ACC112 (cell line): ENCODE results near the gene PRSS8.
A peak's percentile ranks its signal among the peaks of the same experiment; 100 is the strongest.
"Not testable (repeated sequence)": the region's sequence is repeated elsewhere in the genome, so short reads cannot be mapped to it uniquely, and the experiment has no call there.

Source experiments
- H2AFZ ChIP-seq: fragments of 200-600 bp; sonication (generic); one replicate; pipeline ENCODE4 v1.6.0; 2017; ENCODE audit warnings: antibody characterized with exemption, low read length; ENCODE audit not compliant: unreplicated experiment
- H3K27ac ChIP-seq: fragments of 200-600 bp; sonication (generic); 2 replicates; pipeline ENCODE4 v1.5.1; 2014; ENCODE audit warnings: low read depth, mild to moderate bottlenecking, antibody characterized with exemption, low read length, moderate library complexity
- H3K27me3 ChIP-seq: fragments of 200-600 bp; sonication (generic); 2 replicates; pipeline ENCODE4 v1.6.1; 2014; ENCODE audit warnings: mild to moderate bottlenecking, antibody characterized with exemption, low read length, moderate library complexity, mixed read lengths; ENCODE audit not compliant: insufficient read depth
- H3K36me3 ChIP-seq: fragments of 200-600 bp; sonication (generic); 2 replicates; pipeline ENCODE4 v1.6.1; 2016; ENCODE audit warnings: mild to moderate bottlenecking, antibody characterized with exemption, low read length, moderate library complexity, mixed read lengths; ENCODE audit not compliant: insufficient read depth
- H3K4me1 ChIP-seq: fragments of 200-600 bp; sonication (generic); one replicate; pipeline ENCODE4 v1.6.1; 2016; ENCODE audit warnings: low read length, mixed read lengths; ENCODE audit not compliant: insufficient read depth, unreplicated experiment, control insufficient read depth
- H3K4me3 ChIP-seq: fragments of 200-600 bp; sonication (generic); 2 replicates; pipeline ENCODE4 v1.5.1; 2014; ENCODE audit warnings: mild to moderate bottlenecking, low read depth, low read length
- H3K79me2 ChIP-seq: fragments of 200-600 bp; sonication (generic); one replicate; pipeline ENCODE4 v1.6.0; 2016; ENCODE audit warnings: low read length; ENCODE audit not compliant: control insufficient read depth, unreplicated experiment, insufficient read depth

Gene PRSS8

GRCh38 chr16:31143694-31144148 lies 8.2 kb upstream of the PRSS8 start:
- Histone ChIP-seq H3K27me3 (peaks cover 27% of the 10 kb centered on the region), H3K36me3 (no peaks in the 10 kb centered on the region), H3K27ac (no peak overlapping the region), H3K79me2 (no peaks in the 10 kb centered on the region), H3K4me3 (no peak overlapping the region), H2AFZ (no peak overlapping the region), H3K4me1 (peaks cover 32% of the 10 kb centered on the region)

GRCh38 chr16:31143011-31143693 lies 7.6 kb upstream of the PRSS8 start:
- no peaks in the 10 kb centered on the region for H3K79me2 ChIP-seq
- peaks cover 38% of the 10 kb centered on the region for H3K4me1 ChIP-seq
- peak overlapping the region; percentile 85 for H3K4me3 ChIP-seq
- H3K27ac ChIP-seq = no peak overlapping the region
- peak overlapping the region; percentile 97 for H2AFZ ChIP-seq
- H3K36me3 ChIP-seq = no peaks in the 10 kb centered on the region
- H3K27me3 ChIP-seq = peaks cover 22% of the 10 kb centered on the region

- Histone ChIP-seq H3K4me1 (peaks cover 38% of the 10 kb centered on the region), H3K27me3 (peaks cover 14% of the 10 kb centered on the region), H3K27ac (peak overlapping the region; percentile 74), H2AFZ (peak overlapping the region; percentile 97), H3K79me2 (no peaks in the 10 kb centered on the region), H3K36me3 (no peaks in the 10 kb centered on the region), H3K4me3 (peak overlapping the region; percentile 85)
These were observed 6.8 kb upstream of the PRSS8 start for GRCh38 chr16:31142109-31143010.

GRCh38 chr16:31141489-31142108 lies 6.1 kb upstream of the PRSS8 start:
- Histone ChIP-seq H3K27me3 (peaks cover 9% of the 10 kb centered on the region; the same call in 1 of the 2 replicates), H3K4me3 (peak overlapping the region; percentile 59), H2AFZ (peak overlapping the region; percentile 26), H3K27ac (peak overlapping the region; percentile 74), H3K36me3 (no peaks in the 10 kb centered on the region), H3K4me1 (peaks cover 38% of the 10 kb centered on the region), H3K79me2 (no peaks in the 10 kb centered on the region)

- H2AFZ ChIP-seq, H3K36me3 ChIP-seq, H3K79me2 ChIP-seq, H3K27me3 ChIP-seq: not testable (repeated sequence)
- Histone ChIP-seq H3K27ac (peak overlapping the region; percentile 74; the same call in 1 of the 2 replicates), H3K4me3 (peak overlapping the region; percentile 59), H3K4me1 (peaks cover 38% of the 10 kb centered on the region)
These were observed 5.5 kb upstream of the PRSS8 start for GRCh38 chr16:31141071-31141469.

GRCh38 chr16:31138621-31139578 lies 3.4 kb upstream of the PRSS8 start:
- Histone ChIP-seq H3K4me3 (peak overlapping the region; percentile 56), H3K27ac (peak overlapping the region; percentile 9; the same call in 1 of the 2 replicates), H3K4me1 (peaks cover 50% of the 10 kb centered on the region), H2AFZ (peak overlapping the region; percentile 57), H3K27me3 (no peaks in the 10 kb centered on the region), H3K79me2 (no peaks in the 10 kb centered on the region), H3K36me3 (no peaks in the 10 kb centered on the region)

- not testable (repeated sequence) for H3K4me3 ChIP-seq, H3K79me2 ChIP-seq
These were observed 1.4 kb upstream of the PRSS8 start for GRCh38 chr16:31136822-31137499.

GRCh38 chr16:31136287-31136662 lies 748 bp upstream of the PRSS8 start:
- no peaks in the 10 kb centered on the region for H3K27me3 ChIP-seq
- H3K36me3 ChIP-seq = no peaks in the 10 kb centered on the region
- H3K27ac ChIP-seq = no peak overlapping the region
- peaks cover 41% of the 10 kb centered on the region for H3K4me1 ChIP-seq
- no peak overlapping the region for H2AFZ ChIP-seq
- no peak overlapping the region for H3K4me3 ChIP-seq
- no peaks in the 10 kb centered on the region for H3K79me2 ChIP-seq

More at GRCh38 chr16:31136822-31137499, 1.4 kb upstream of the PRSS8 start:
- not testable (repeated sequence) for H2AFZ ChIP-seq, H3K36me3 ChIP-seq, H3K27me3 ChIP-seq, H3K27ac ChIP-seq
- peaks cover 47% of the 10 kb centered on the region for H3K4me1 ChIP-seq

GRCh38 chr16:31134625-31135534 lies 647 bp downstream of the PRSS8 start:
- no peak overlapping the region for H3K4me3 ChIP-seq
- H2AFZ ChIP-seq = no peak overlapping the region
- H3K36me3 ChIP-seq = no peaks in the 10 kb centered on the region
- no peak overlapping the region for H3K27ac ChIP-seq
- no peaks in the 10 kb centered on the region for H3K79me2 ChIP-seq
- no peaks in the 10 kb centered on the region for H3K27me3 ChIP-seq
- H3K4me1 ChIP-seq = peaks cover 29% of the 10 kb centered on the region
